ENCODE data around the gene SPACDR.
A peak's percentile ranks its signal among the peaks of the same experiment; 100 is the strongest.
"Not testable (repeated sequence)": the region's sequence is repeated elsewhere in the genome, so short reads cannot be mapped to it uniquely, and the experiment has no call there.

Gene SPACDR

GRCh38 chr7:100464210-100464660 is at the start of gene SPACDR:
SPACDR (minus strand) TSS chr7:100464260; CDS start chr7:100464025, 235 bp downstream.
- DNase-seq = no peak

GRCh38 chr7:100513212-100513810 is 49.3 kb upstream of the SPACDR start:
- no peak for DNase-seq

- DNase-seq = no peak
These were observed 46.6 kb upstream of the SPACDR start for GRCh38 chr7:100510437-100511239.

- DNase-seq = no peak
These were observed 45.2 kb upstream of the SPACDR start for GRCh38 chr7:100509231-100509630.

GRCh38 chr7:100506356-100506923 is 42.4 kb upstream of the SPACDR start:
- DNase-seq = no peak

GRCh38 chr7:100504887-100505611 is 41.0 kb upstream of the SPACDR start:
- DNase-seq = no peak

- not testable (repeated sequence) for DNase-seq
These were observed 40.0 kb upstream of the SPACDR start for GRCh38 chr7:100504031-100504430.

- DNase-seq = not testable (repeated sequence)
These were observed 36.7 kb upstream of the SPACDR start for GRCh38 chr7:100500743-100501142.

- DNase-seq = no peak
These were observed 32.4 kb upstream of the SPACDR start for GRCh38 chr7:100496509-100496908.

GRCh38 chr7:100493476-100494264 is 29.6 kb upstream of the SPACDR start:
- peak in 3 of 4 experiments; percentile 20 to 60 (median 28) for DNase-seq

- no peak for DNase-seq
These were observed 28.8 kb upstream of the SPACDR start for GRCh38 chr7:100492738-100493475.

- DNase-seq = no peak
These were observed 27.1 kb upstream of the SPACDR start for GRCh38 chr7:100491192-100491578.

GRCh38 chr7:100490483-100491191 is 26.6 kb upstream of the SPACDR start:
- no peak for DNase-seq

- no peak for DNase-seq
These were observed 25.8 kb upstream of the SPACDR start for GRCh38 chr7:100489824-100490223.

GRCh38 chr7:100489121-100489520 is 25.1 kb upstream of the SPACDR start:
- no peak for DNase-seq

GRCh38 chr7:100488333-100489095 is 24.5 kb upstream of the SPACDR start:
- DNase-seq = no peak

GRCh38 chr7:100486753-100487446 is 22.8 kb upstream of the SPACDR start:
- DNase-seq = no peak

- no peak for DNase-seq
These were observed 22.1 kb upstream of the SPACDR start for GRCh38 chr7:100486111-100486636.

- DNase-seq = no peak
These were observed 21.4 kb upstream of the SPACDR start for GRCh38 chr7:100485471-100485876.
